H1 (cell line): ENCODE results near the gene MYO1D. TPM values are rescaled to one million over a fixed set of nuclear protein-coding genes. Genes with fewer than 3 reads are reported as not detected.

Experiments
- BACH1 ChIP-seq: IDR thresholded peaks from 2 replicates; pipeline ENCODE4 v1.6.1; 2012; ENCODE audit warnings: low read length, improper control_type of control experiment
- KDM1A ChIP-seq: fragments of 200-600, 300-600 bp; sonication (generic); IDR thresholded peaks from 2 replicates; pipeline ENCODE4 v1.7.1; 2016; ENCODE audit warnings: mild to moderate bottlenecking, low read length, borderline replicate concordance
- SP2 ChIP-seq: IDR thresholded peaks from 2 replicates; pipeline ENCODE4 v1.6.1; 2012; ENCODE audit warnings: mild to moderate bottlenecking, low read length, inconsistent platforms
- polyA plus RNA-seq, 7 experiments: library from polyadenylated mRNA; depleted of rRNA in 3 of 7; stranded (reverse) in 5 of 7; unstranded in 2 of 7; fragments of >200 nt in 5 of 7; fragments of 200-250 nt in 2 of 7; gene quantifications; 1 replicate in 5 of 7; 2 replicates in 1 of 7; 4 replicates in 1 of 7; pipeline versions ENCODE4 v1.2.1 to v1.2.3, GENCODE V29; 2011 to 2013; ENCODE audit warnings: missing spikeins in 2 of 7, mixed read lengths in 2 of 7
- total RNA-seq: library from RNA; stranded (reverse); fragmentation: NEBNext Ultra II Directional; extraction: Animal tissue kit (Norgen Biotek cat#: 25700); gene quantifications from 2 replicates; pipeline ENCODE4 v1.2.1, GENCODE V29; 2021
- TF ChIP-seq, protein P1 (sequence below): fragments of 300-600 bp; sonication (generic); IDR thresholded peaks from 2 replicates; pipeline ENCODE4 v1.7.1; 2012; ENCODE audit warnings: low read length, moderate library complexity, mild to moderate bottlenecking, inconsistent platforms; ENCODE audit not compliant: insufficient replicate concordance

MYO1D gene
- total and polyA plus RNA-seq, 2 of the 8 experiments (the other 6 are each of a cell fraction or from before 2014, with no cell fraction given) = 6.5 to 25.4 TPM

DNA sequence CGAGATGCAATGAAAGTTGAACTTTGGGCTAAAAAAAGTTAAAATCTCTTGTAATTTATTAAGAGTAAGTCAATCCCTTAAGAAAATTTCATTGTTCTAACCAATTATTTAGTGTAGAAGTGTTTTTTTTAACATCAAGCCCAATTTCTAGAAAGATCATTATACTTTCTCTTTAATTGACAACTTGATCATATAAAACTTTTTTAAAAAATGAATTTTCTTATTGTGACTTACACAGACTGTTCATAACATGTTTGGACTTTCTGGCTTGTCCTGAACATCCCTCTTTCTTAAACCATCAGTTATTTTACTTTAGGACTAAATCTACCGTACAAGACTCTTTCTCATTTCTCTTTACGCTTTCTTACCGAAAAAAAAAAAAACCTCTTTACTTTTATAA, 24.8 kb upstream of the MYO1D start (continued):
- TF ChIP-seq, protein P1, sequence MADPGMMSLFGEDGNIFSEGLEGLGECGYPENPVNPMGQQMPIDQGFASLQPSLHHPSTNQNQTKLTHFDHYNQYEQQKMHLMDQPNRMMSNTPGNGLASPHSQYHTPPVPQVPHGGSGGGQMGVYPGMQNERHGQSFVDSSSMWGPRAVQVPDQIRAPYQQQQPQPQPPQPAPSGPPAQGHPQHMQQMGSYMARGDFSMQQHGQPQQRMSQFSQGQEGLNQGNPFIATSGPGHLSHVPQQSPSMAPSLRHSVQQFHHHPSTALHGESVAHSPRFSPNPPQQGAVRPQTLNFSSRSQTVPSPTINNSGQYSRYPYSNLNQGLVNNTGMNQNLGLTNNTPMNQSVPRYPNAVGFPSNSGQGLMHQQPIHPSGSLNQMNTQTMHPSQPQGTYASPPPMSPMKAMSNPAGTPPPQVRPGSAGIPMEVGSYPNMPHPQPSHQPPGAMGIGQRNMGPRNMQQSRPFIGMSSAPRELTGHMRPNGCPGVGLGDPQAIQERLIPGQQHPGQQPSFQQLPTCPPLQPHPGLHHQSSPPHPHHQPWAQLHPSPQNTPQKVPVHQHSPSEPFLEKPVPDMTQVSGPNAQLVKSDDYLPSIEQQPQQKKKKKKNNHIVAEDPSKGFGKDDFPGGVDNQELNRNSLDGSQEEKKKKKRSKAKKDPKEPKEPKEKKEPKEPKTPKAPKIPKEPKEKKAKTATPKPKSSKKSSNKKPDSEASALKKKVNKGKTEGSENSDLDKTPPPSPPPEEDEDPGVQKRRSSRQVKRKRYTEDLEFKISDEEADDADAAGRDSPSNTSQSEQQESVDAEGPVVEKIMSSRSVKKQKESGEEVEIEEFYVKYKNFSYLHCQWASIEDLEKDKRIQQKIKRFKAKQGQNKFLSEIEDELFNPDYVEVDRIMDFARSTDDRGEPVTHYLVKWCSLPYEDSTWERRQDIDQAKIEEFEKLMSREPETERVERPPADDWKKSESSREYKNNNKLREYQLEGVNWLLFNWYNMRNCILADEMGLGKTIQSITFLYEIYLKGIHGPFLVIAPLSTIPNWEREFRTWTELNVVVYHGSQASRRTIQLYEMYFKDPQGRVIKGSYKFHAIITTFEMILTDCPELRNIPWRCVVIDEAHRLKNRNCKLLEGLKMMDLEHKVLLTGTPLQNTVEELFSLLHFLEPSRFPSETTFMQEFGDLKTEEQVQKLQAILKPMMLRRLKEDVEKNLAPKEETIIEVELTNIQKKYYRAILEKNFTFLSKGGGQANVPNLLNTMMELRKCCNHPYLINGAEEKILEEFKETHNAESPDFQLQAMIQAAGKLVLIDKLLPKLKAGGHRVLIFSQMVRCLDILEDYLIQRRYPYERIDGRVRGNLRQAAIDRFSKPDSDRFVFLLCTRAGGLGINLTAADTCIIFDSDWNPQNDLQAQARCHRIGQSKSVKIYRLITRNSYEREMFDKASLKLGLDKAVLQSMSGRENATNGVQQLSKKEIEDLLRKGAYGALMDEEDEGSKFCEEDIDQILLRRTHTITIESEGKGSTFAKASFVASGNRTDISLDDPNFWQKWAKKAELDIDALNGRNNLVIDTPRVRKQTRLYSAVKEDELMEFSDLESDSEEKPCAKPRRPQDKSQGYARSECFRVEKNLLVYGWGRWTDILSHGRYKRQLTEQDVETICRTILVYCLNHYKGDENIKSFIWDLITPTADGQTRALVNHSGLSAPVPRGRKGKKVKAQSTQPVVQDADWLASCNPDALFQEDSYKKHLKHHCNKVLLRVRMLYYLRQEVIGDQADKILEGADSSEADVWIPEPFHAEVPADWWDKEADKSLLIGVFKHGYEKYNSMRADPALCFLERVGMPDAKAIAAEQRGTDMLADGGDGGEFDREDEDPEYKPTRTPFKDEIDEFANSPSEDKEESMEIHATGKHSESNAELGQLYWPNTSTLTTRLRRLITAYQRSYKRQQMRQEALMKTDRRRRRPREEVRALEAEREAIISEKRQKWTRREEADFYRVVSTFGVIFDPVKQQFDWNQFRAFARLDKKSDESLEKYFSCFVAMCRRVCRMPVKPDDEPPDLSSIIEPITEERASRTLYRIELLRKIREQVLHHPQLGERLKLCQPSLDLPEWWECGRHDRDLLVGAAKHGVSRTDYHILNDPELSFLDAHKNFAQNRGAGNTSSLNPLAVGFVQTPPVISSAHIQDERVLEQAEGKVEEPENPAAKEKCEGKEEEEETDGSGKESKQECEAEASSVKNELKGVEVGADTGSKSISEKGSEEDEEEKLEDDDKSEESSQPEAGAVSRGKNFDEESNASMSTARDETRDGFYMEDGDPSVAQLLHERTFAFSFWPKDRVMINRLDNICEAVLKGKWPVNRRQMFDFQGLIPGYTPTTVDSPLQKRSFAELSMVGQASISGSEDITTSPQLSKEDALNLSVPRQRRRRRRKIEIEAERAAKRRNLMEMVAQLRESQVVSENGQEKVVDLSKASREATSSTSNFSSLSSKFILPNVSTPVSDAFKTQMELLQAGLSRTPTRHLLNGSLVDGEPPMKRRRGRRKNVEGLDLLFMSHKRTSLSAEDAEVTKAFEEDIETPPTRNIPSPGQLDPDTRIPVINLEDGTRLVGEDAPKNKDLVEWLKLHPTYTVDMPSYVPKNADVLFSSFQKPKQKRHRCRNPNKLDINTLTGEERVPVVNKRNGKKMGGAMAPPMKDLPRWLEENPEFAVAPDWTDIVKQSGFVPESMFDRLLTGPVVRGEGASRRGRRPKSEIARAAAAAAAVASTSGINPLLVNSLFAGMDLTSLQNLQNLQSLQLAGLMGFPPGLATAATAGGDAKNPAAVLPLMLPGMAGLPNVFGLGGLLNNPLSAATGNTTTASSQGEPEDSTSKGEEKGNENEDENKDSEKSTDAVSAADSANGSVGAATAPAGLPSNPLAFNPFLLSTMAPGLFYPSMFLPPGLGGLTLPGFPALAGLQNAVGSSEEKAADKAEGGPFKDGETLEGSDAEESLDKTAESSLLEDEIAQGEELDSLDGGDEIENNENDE = no peak
- TF ChIP-seq KDM1A (no peak), SP2 (no peak), BACH1 (no peak)
